GM18861 (cell line): Measurements from ENCODE around the gene COBL.

Experiments used
- ATAC-seq: cut with Tn5 transposase; IDR thresholded peaks from one replicate; pipeline ENCODE4 v1.9.1; 2021; ENCODE audit not compliant: unreplicated experiment

COBL gene

DNA sequence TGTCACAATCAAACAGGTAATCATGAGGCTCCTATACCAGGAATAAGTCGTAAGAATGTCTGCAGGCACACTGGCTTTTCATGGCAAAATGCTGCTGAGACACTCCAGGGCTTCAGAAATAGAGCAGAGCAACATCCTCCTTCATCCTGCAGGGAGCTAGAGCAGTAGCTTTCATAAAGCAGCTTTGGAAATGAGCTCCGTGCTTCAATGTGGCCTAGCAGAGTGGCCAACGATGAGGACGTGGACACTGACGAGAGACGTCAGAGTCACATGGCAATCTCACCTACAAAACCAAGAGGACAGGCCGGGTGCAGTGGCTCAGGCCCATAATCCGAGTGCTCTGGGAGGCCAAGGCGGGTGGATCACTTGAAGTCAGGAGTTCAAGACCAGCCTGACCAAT, 9.8 kb downstream of the COBL start:
- no peak for ATAC-seq

DNA sequence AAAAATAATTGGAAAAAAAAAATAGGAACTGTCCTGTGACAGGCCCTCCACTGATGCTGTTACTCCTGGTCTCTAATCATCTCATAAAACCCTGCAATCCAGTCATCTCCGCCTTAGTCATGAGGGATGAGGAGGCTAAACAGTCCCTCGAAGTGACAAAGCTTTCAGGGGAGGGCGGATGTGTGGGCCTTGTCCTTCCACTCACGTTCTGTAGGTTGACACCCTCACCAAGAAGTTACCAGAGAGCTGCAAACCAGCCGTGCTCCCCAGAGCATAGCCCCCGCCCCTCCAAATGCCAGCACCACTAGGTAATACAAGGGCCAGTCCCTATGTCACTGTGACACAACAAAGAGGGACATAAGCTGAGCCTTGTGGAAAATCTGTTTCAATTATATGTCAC, 11.9 kb downstream of the COBL start:
- ATAC-seq, result no peak

DNA sequence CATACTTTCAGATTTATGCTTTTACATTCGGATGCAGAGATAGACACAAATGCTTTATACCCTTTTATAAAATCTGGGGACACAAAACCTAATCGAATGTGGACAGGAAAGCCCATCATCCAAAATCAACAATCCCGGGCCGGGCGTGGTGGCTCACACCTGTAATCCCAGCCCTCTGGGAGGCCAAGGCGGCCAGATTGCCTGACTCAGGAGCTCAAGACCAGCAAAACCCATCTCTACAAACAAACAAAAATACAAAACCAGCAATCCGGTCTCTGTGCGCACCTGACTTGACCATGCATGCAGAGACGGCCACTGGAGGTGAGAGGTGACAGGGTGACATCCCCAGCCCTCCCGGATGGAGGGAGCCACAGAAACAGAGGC, 13.5 kb downstream of the COBL start:
- ATAC-seq, result no peak

DNA sequence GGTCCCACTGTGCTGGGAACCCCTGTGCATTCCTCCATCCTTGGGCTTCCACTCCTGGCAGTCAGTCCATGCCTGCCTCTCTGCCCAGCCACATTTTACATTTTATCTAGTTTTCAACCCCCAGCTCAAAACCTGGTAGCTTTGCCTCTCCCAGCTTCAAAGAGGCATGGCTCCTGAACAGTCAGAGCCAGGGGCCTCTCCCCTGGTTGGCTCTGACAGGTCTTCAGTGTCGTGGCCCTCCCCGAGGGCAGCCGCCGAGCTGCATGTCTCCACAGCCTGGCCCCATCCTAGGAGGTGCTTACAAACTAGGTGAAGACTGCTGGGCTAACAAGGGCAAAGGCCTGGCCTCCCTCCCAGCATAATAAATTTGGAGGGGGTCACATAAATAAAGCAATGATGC, 14.8 kb downstream of the COBL start:
- no peak for ATAC-seq

DNA sequence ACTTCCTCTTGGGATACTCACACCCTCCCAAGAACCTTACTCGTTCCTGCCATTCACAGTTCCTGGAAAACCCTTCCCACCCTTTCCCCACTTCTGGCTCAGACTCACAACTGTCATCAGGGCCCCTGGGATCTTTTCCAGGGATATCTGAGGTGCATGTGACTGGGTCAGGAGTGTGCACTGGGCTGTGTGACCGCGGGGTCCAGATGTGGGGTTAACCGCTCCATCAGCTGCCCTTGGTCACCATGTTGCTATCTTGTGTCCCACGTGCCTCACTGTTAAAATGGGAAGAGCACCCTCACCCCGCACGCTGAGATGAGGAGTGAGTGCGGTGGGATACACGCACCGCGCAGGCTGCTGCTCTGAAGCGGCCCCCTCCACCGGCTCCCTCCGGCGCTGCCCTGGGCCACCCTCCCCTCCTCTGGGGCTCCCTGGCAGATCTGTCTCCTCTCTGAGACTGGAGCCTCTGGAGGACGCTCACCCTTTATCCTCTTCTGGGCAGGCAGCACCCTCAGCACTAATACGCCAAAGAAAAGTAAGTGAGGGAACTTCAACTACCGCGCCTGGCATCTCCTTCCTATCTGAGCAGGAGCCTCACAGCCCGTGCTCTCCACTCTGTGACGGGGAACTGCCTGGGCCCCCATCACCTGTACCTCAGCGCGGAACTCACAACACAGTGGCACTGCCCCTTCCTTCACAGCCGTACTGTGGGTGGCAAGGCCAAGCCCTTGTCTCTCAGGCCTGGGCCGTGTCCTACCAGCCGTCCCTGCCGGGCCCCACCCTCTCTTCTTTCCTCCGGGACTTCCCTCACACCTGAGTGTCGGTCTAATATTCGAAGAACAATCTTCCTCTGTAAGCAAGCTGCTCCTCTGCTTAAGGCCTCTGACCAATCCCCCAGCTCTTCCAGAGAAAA, 15.6 kb downstream of the COBL start:
- ATAC-seq, result no peak

DNA sequence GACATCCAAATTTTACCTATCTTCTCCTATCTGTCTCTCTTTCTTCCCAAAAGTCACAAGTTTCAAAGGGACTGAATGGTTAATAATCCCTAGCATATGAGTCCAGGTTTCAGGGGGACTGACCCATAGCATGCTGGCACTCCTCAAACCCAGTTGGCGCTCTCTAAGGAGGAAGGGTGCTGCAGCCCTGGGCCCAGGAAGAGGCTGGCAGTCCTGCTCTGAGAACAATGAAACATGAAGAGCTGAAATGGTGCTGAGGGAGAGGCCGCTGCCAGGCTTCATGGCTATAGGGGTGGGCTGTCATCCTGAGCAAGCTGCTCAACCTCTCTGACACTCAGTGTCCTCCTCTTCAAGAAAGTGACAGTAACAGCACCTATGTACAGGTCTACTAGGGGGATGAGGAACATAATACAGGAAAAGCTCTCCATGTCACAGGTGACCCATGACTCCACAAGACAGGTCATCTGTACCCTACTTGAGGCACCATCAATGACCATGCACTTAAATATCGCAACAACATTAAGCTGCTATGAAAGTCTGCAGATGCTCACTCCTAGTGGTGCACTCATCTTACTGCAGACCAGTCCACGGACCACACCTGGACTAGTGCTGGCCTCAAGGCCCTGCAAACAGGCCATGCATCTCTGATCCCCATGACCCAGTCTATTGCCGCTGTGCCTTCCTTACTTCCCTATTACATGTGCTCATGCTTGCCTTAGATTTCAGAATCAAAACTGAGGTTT, 17.0 kb downstream of the COBL start:
- ATAC-seq, result no peak

DNA sequence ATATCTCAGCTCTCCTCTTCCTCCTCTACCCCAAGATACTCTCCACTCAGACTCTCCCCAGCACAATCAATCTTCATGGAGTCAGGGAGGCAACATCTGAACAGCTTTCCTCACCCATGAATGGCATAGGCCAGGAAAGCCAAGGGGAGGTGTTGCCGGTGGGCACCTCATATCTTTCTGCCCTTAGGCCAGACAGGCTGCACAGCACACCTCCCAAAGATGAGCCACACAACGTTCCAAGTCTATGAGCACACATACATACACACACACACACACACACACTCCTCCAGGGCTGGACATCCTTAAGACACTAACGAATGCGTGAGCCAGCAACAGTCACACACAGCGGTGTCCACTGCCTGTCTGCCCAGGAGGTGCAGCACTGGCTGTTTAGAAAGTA, 17.7 kb downstream of the COBL start:
- no peak for ATAC-seq

DNA sequence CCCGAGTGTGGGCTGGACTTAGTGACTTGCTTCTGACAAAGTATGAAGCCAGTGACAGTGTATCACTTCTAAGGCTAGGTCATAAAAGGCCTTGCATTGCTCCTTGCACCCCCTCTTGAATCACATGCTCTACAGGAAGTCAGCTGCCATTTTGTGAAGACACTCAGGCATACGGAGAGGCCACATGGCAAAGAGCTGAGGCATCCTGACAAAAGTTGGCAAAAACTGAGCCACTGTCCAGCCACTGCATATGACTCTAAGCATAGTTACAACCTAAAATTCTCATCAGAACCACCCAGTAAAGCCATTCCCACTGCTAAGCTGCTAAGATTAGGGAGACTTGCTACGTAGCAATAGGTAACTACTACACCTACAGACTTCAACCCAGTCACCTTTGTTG, 18.6 kb downstream of the COBL start:
- no peak for ATAC-seq

DNA sequence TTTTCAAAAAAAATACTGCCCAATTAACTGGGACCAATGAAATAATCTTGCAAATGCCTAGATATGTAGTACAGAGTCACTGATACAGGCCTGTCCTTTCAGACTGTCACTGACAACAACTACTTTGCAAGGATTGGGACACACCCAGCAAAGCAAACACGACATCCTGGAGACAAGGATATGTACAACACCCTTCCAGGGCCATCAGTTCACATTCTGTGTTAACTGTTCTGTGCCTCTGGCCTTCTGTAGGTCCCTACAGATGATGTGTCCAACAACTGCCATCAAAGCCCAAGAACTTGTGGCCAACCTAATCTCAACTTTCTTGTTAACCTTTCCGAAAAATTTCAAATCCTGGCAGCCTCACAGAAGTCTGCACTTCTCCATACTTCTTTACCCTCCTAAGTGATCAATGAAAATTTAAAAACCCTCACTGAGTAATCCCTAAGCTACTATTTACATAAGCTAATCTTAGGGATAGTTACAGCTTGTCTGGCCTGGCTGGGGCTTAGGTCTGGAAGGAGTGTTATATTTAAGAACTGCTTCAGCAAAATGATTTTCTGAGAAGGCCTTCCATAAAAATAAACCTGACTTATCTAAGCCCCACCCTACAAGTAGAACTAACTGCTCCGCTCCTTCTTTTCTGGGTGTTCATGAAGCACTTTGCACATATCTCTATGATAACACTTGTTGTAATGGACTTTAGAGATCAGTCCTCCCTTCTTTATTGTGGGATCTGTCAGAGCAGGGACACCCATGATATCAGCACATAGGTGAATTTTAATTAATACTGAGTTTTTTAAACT, 21.0 kb downstream of the COBL start:
- no peak for ATAC-seq

DNA sequence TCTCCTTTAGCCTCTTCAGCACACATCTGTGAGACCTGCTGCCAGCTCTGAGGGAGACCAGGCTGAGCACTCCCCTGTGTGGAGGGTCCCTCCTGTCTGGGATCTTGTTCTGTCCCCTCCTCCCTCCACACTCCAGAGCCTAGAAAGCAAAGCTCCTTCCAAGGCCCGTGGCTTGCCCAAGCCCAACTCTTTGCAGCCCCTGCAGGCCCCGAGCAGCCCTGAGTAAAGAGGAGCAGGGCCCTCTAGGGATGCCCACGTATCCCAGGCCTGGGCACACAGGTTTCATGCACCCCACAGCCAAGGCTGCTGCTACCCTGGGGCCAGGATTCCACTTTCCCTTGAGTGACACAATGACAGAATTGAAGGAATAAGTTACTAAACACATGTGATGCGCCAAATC, 24.0 kb downstream of the COBL start:
- ATAC-seq, result no peak

DNA sequence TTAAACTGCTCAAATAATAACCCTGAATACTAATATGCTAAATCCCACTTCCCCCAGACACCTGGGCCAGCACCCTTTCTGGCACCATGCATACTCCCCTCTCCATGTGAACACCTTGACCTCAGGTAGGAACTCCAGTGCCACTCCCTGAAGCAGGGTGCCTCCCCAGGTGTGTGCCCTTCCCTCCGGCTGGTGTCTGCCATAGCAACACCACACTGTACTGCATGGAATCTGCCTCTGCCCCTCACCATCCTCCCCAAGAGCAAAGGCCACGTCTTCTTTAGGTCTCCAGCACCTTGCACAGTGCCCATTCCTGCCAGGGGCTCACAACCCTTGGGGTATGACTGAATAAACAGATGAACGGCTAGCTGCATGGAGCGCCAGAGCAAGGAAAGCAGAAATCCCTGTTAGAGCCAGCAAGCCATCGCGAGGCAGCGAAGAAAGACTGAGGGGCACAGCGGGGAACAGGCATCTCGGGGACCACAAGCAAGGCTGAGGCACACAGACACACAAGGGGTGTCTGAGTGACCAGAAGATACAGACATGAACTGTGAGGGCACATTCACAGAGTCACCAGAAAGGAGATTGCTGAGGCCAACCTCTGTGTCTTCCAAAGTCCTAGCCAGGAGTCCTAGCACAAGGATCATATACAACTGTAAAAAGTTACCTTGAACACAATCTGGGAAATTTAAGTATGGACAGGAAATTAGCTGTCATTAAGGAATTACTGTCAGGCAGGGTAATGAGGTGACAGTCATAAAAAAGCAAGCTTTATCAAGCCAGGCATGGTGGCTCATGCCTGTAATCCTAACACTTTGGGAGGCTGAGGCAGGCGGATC, 25.7 kb downstream of the COBL start:
- ATAC-seq, result no peak

DNA sequence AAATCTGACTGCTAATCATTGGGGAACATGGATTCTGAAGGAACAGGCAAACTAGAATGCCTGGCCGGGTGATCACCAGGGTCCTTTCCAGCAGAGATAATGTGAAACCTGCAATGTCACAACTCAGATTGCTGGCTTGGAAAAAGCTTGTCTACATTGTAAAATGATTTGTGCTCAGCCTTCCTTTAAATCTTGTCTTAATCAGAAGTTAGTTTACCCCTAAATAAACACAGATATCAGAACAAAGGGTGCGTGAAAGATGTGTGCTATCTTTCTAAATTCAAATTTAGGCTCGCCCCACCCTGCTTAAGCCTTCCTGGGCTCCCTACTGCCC, 26.3 kb downstream of the COBL start:
- ATAC-seq, result no peak

DNA sequence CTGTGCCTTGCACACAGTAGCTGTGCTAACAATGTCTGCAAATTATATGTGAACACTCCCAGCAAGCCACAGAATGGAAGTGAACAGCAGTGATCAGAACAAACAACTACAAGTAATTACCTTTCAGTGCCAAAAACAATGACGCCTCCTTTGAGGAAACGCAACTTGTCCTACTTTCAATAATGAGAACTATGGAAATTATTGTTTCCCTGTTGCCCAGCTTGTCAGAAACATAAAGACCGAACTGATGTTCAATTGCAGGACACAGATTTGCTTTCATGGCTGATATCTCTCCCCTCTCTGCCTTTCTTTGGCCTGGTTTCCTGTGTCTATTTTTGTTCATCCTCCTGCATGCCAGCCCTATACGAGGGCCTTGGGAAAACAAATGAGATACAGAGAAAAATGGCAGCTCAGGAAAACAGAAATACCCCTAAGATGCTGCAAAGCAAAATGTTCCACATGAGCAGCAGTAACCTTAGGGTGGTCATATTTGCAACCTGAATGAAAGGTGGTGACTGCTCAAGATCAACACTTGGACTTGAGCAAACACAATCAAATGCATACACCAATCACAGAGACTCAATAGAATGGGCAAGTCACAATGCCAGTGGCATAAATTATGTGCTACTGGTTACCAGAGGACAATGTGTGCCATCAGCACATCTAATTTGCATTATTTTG, 26.8 kb downstream of the COBL start:
- ATAC-seq, result no peak

DNA sequence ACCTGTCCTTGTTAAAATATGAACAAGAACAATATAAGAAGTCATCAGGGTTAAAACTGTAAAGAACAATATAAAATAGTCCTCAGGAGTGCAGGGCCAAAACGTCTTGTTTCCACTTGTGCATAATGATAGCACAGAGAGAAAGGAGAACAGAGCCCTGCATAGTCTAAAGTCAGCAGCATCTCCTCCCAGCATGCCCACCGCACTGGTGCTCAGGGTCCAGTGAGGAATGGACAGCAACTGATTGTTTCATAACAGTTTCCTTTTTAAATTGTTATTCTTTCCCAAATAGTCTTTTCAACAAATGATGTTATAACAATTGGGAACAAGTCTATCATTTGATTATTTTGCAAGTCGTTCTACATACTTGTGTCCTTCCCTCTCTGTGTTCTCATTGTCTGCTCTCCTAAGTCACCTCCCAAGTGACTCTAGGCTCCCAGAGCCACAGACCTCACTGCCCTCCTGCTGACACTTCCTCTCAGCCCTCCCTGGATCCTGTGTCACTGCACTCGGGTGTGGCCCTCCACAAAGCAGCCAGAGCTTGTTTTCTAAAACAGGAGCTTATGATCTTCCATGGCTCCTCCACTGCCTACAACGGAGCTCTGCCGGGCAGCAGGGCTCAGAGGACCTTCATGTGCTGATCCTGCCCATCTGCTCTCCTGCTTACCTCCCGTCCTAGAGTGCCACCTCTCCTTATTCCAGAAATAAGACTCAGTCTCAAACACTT, 27.6 kb downstream of the COBL start:
- no peak for ATAC-seq

DNA sequence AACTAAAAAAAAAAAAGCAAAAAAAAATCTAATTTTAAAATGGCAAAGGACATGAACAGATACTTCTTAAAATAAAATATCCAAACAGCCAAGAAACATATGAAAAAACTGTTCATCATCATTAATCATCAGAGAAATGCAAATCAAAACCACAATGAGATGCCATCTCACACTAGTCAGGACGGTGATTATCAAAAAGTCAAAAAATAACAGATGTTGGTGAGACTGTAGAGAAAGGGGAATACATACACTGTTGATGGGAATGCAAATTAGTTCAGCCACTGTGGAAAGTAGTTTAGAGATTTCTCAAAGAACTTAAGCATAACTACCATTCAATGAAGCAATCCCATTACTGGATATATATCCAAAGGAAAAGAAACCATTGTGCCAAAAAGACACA, 30.2 kb downstream of the COBL start:
- no peak for ATAC-seq

DNA sequence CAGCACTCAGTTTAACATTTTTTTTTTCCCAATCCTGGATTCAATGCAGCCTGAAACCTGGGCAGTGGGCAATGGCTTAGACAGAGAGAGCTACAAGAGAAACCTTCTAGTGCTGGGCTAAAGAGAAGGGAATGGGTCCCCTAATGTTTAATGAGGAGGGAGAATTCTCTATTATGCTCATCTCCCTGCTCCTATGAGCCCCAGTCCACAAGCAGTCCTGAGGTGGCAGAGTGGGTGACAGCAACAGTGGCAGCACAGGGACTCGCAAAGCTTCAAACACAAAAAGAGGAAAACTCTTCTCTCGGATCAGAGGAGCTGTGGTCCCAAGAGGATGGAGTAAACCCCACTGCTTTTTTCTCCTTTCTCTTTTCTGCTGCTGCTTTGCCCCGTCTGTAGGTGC, 36.5 kb downstream of the COBL start:
- no peak for ATAC-seq

DNA sequence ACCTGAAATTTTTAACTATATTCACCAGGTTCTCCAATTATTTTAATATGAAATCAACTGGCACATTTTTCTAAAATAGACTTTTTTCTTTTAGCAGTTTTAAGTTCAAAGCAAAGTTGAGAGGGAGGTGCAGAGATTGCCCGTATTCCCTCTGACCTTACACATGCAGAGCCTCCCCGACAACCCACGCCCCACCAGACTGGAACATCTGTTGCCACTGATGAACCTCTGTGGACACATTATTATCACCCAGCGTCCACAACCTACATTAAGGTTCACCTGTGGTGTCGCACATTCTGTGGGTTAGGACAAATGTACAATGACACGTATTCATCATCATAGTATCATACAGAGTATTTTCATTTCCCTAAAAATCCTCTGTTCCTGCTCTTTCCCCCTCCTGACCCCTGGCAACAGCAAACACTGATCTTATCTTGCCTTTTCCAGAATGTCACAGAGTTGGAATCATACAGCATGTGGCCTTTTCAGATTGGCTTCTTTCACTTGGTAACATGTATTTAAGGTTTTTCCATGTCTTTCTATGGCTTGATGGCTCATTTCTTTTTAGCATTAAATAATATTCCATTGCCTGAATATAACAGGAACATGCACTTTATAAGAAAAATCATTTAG, 37.1 kb downstream of the COBL start:
- ATAC-seq, result no peak

DNA sequence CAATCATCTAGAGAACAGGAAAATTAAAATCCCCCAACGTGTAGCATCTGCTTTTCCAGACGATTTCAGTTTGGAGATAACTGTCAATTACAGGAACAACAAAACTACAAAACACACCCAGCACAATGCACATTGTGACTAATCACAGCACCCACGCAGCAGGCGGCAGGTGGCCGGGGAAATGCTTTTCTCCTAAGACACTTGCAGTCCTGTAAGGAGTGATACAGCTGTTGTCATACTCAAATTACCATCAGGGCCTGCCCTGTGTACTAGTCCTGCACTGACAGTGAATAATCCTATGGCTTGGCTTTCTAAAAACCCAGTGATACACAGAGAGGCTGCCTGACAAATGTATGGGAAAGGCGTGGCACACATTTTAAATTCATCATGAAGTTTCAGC, 37.8 kb downstream of the COBL start:
- no peak for ATAC-seq

DNA sequence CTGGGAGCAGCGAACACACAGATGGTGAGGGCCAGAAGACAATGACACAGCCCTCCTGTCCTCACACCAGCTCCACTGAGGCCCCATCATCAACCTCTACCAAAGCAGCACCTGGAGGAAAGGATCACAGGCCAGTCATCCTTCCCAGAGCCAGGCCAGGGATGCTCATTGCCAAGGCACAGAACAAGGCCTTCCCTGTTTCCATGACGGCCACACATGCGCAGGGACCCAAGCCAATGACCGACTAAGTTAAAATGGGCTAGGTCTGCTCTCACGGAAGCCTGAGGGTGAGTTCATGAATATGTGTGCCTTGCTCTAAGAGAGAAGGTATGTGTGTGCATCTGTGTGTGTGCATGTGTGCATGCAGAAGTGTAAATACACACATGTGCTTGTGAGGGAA, 39.6 kb downstream of the COBL start:
- no peak for ATAC-seq
